ENCODE measurements around the gene UMAD1. TPM values are rescaled to one million over a fixed set of nuclear protein-coding genes. Genes with fewer than 3 reads are reported as not detected.

The UMAD1 gene
- total and polyA plus RNA-seq, 12 donors = 3.5 to 24.7 (median 17.0) TPM

DNA sequence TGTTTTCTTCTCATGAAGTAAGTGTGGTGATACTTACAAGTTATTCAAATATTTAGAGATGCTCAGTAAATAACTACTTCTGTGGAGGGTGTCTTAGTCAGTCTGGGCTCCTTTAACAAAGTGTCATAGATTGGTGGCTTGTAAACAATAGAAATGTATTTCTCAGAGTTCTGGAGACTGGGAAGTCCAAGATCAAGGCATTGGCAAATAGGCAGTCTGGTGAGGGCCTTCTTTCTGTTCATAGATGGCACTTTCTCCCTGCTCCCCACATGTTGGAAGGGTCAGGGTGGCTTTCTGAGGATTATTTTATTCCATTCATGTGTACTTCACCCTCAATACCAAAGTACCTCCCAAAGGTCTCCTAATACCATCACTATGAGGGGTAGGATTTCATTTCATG, 59.4 kb downstream of the UMAD1 start:
- ATAC-seq (no peak), DNase-seq (no peak)
- H3K27ac ChIP-seq = peak overlapping the region in 9 of 10 donors; percentile 2 to 78 (median 59)
- TF ChIP-seq, protein P1, sequence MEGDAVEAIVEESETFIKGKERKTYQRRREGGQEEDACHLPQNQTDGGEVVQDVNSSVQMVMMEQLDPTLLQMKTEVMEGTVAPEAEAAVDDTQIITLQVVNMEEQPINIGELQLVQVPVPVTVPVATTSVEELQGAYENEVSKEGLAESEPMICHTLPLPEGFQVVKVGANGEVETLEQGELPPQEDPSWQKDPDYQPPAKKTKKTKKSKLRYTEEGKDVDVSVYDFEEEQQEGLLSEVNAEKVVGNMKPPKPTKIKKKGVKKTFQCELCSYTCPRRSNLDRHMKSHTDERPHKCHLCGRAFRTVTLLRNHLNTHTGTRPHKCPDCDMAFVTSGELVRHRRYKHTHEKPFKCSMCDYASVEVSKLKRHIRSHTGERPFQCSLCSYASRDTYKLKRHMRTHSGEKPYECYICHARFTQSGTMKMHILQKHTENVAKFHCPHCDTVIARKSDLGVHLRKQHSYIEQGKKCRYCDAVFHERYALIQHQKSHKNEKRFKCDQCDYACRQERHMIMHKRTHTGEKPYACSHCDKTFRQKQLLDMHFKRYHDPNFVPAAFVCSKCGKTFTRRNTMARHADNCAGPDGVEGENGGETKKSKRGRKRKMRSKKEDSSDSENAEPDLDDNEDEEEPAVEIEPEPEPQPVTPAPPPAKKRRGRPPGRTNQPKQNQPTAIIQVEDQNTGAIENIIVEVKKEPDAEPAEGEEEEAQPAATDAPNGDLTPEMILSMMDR (IDR thresholded peaks at IDR 0.05) = no peak
- H3K4me3 ChIP-seq = peak overlapping the region in 2 of 10 donors; percentile 18 to 32
- peaks cover 9 to 91% (median 57%) of the 10 kb centered on the region in 9 donors for H3K4me1 ChIP-seq
- intact Hi-C loops (cut with DNase I) = loop anchor here in 1 of 10 donors (10.0 kb wide), 1 partner anchor 265 kb away; the partner anchor contains the start of gene GLCCI1
- no peaks in the 10 kb centered on the region for H3K36me3 ChIP-seq
- no peaks in the 10 kb centered on the region for H3K27me3 ChIP-seq
- peaks cover 0 to 3% (median 0%) of the 10 kb centered on the region in 11 donors for H3K9me3 ChIP-seq

DNA sequence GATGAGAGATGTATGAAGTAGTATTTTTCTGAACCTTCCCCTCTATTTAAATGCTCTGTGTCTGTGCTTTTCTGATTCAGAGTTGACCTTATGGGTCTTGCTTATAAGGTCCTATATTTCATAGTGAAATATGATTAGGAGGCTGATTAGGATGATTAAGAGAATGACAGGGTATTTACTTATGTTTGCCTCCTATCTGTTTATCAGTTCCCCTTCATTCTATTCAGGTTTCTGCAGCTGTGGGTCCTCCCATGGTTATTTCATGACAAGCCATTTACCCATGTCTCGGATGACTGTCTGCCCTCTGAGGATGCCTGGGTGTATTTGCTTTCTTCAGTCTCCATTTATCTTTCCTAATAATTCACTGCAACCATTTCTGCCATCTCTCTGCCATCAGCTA, 61.0 kb downstream of the UMAD1 start:
- Histone ChIP-seq H3K4me1 (peaks cover 6 to 91% (median 62%) of the 10 kb centered on the region in 9 donors), H3K36me3 (no peaks in the 10 kb centered on the region), H3K9me3 (peaks cover 0 to 3% (median 0%) of the 10 kb centered on the region in 11 donors), H3K27me3 (no peaks in the 10 kb centered on the region), H3K4me3 (no peak overlapping the region), H3K27ac (peak overlapping the region in 5 of 10 donors; percentile 4 to 78 (median 18))
- no peak for DNase-seq
- TF ChIP-seq, protein P1 (IDR thresholded peaks at IDR 0.05) = no peak
- ATAC-seq = no peak
- 88 to 91% methylated on average over 1 of the region's 1 CpG for WGBS, 2 donors
- intact Hi-C loops (cut with DNase I) = no loop called here

DNA sequence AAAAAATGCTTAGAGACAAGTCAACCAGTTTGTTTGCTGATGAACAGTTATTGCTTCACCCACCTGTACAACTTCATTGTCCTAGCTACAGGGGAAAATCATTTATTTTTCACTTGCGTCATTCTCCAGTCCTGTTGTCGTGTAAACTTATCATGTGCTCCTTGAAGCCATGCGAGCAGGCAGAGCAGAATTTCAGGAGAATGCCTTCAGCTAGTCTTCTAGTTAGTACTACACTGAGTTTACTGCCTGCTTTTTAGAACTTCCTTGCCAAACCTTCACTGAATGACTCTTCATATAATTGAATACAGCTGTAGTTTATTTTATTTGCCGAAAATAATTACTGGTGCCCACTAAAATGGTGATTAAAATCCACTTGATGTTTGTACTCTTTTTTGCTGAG, 62.3 kb downstream of the UMAD1 start:
- ATAC-seq (peak in 3 of 8 donors; percentile 37 to 40 (median 40)), DNase-seq (no peak)
- H3K27me3 ChIP-seq = no peaks in the 10 kb centered on the region
- H3K4me1 ChIP-seq = peaks cover 6 to 91% (median 63%) of the 10 kb centered on the region in 9 donors
- peak overlapping the region in 3 of 10 donors; percentile 11 to 35 (median 29) for H3K27ac ChIP-seq
- H3K36me3 ChIP-seq = no peaks in the 10 kb centered on the region
- 54 to 60% methylated on average over 4 of the region's 4 CpGs for WGBS, 2 donors
- TF ChIP-seq, protein P1 (IDR thresholded peaks at IDR 0.05) = no peak
- H3K4me3 ChIP-seq = no peak overlapping the region
- intact Hi-C loops (cut with DNase I) = loop anchor here in 1 of 10 donors (2.0 kb wide), 1 partner anchor 64 kb away; no protein-coding TSS in a partner anchor
- peaks cover 0 to 3% (median 0%) of the 10 kb centered on the region in 11 donors for H3K9me3 ChIP-seq

DNA sequence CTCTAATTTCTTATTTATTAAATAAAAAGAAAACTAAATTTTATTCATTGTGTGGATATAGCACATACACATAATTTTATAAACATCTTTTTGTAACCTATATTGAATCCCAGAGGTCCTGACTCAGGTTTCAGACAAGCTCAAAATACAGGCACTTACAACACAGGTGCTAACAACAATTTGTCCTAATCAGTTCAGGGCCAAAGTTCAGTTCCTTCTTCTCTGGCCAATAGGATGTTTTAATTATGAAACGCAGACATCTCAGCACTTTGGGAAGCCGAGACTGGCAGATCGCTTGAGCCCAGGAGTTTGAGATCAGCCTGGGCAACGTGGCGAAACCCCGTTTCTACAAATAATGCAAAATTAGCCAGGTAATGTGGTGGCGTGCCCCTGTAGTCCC, 62.9 kb downstream of the UMAD1 start:
- peaks cover 0 to 3% (median 0%) of the 10 kb centered on the region in 11 donors for H3K9me3 ChIP-seq
- no peak for DNase-seq
- intact Hi-C loops (cut with DNase I) = loop anchor here in 1 of 10 donors (2.0 kb wide), 1 partner anchor 65 kb away; no protein-coding TSS in a partner anchor
- peak overlapping the region in 1 of 10 donors; percentile 35 for H3K27ac ChIP-seq
- peaks cover 5 to 89% (median 62%) of the 10 kb centered on the region in 9 donors for H3K4me1 ChIP-seq
- no peaks in the 10 kb centered on the region for H3K27me3 ChIP-seq
- TF ChIP-seq, protein P1 (IDR thresholded peaks at IDR 0.05) = no peak
- 90 to 97% methylated on average over 7 of the region's 7 CpGs for WGBS, 2 donors
- no peaks in the 10 kb centered on the region for H3K36me3 ChIP-seq
- H3K4me3 ChIP-seq = no peak overlapping the region
- no peak for ATAC-seq
